Kidney epithelial cell (primary cell): ENCODE data around the gene TGIF1. TPM values are rescaled to one million over a fixed set of nuclear protein-coding genes. Genes with fewer than 3 reads are reported as not detected.
A peak's percentile ranks its signal among the peaks of the same experiment; 100 is the strongest.

ENCODE experiments used
- DNase-seq: peaks from one replicate; pipeline ENCODE4 v3.0.0-alpha.2; 2010; ENCODE audit warnings: low read depth
- H3K27me3 ChIP-seq: 2 replicates; pipeline ENCODE4 v1.6.0; 2011; ENCODE audit warnings: low read length; ENCODE audit not compliant: control insufficient read depth, insufficient read depth
- H3K36me3 ChIP-seq: 2 replicates; pipeline ENCODE4 v1.5.1; 2011; ENCODE audit warnings: low read length; ENCODE audit not compliant: control insufficient read depth, insufficient read depth
- H3K4me3 ChIP-seq: 2 replicates; pipeline ENCODE4 v1.5.1; 2011; ENCODE audit warnings: low read depth, mild to moderate bottlenecking, control low read depth, low read length
- CTCF ChIP-seq: IDR thresholded peaks from 2 replicates; pipeline ENCODE4 v1.5.1; 2011; ENCODE audit warnings: mild to moderate bottlenecking, moderate library complexity, low read length, control low read depth, inconsistent platforms; ENCODE audit not compliant: insufficient read depth, poor library complexity, severe bottlenecking
- total RNA-seq: library from RNA; depleted of rRNA; stranded (reverse); fragments of >200 nt; gene quantifications from 2 replicates; pipeline ENCODE4 v1.2.3, GENCODE V29; 2015

Gene TGIF1
- total RNA-seq, 1 donor from 2014 or later = 251 TPM

- Histone ChIP-seq H3K27me3 (no peaks in the 10 kb centered on the region), H3K4me3 (no peak overlapping the region), H3K36me3 (no peaks in the 10 kb centered on the region)
- DNase-seq = no peak
- TF ChIP-seq CTCF = no peak
Observed at GRCh38 chr18:3495691-3496430, 45.9 kb downstream of the TGIF1 start.

- no peak for TF ChIP-seq CTCF
- H3K27me3 ChIP-seq = no peaks in the 10 kb centered on the region
- H3K4me3 ChIP-seq = peak overlapping the region; percentile 38
- no peaks in the 10 kb centered on the region for H3K36me3 ChIP-seq
- no peak for DNase-seq
Observed at GRCh38 chr18:3498698-3499471, 48.9 kb downstream of the TGIF1 start.

DNA sequence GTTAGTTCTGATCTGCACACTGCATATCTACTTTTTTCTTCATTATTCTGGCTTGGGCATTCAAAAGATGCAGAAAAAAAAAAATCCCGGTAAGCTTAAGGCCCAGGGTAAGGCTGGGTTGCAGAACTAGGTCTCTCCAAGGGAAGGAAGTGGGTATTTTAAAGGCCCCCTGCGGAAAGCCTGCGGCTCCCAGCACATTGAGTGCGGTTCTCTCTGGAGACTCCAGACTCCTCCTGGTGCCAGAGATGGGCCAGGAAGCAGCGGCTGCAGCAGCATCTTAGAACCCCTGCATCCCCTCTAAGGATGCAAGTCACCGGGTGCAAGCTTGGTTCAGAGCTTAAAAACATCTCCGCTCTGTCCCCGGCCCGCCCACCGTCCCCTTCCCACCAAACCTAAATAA is 49.5 kb downstream of the TGIF1 start:
- Histone ChIP-seq H3K27me3 (no peaks in the 10 kb centered on the region), H3K36me3 (no peaks in the 10 kb centered on the region), H3K4me3 (peak overlapping the region; percentile 38)
- no peak for DNase-seq
- TF ChIP-seq CTCF = no peak

GRCh38 chr18:3500016-3500415 is 50.0 kb downstream of the TGIF1 start:
- no peak for TF ChIP-seq CTCF
- Histone ChIP-seq H3K27me3 (no peaks in the 10 kb centered on the region), H3K36me3 (no peaks in the 10 kb centered on the region), H3K4me3 (no peak overlapping the region)
- DNase-seq = no peak

DNA sequence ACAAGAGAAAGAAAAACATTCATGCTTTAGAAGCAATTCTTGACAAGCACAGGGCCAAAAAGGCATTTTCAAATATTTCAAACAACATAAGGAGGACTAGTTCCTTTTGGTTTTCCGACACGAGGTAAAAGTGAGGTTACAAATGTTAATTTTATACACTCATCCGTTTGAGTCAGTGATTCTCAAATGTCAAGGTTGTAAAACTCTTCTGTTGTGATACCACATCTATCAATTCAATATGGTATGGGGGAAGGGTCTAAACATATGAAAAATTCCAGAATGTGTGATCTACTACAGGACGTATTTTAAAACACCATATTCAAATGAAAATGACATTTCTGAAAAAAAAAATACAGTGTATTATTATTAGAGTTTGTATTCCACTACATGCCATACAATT is 52.7 kb downstream of the TGIF1 start:
- no peak for DNase-seq
- no peak for TF ChIP-seq CTCF
- no peaks in the 10 kb centered on the region for H3K27me3 ChIP-seq
- H3K4me3 ChIP-seq = no peak overlapping the region
- H3K36me3 ChIP-seq = no peaks in the 10 kb centered on the region
